IMR-90 (cell line): ENCODE data around the gene DDX41. TPM values are rescaled to one million over a fixed set of nuclear protein-coding genes. Genes with fewer than 3 reads are reported as not detected.

Experiments
- ATAC-seq: fragments of 200-7000 bp; cut with Tn5 transposase; 2 replicates; pipeline ENCODE4 v1.9.1; 2020; ENCODE audit warnings: low read depth, mild to moderate bottlenecking, moderate library complexity
- BruUV-seq: library from RNA; stranded (reverse); fragments of 400-500 nt; replicated peaks from 2 replicates; lab custom pipeline; 2021; lab: Mats Ljungman, UMichigan
- CTCF ChIA-PET: fragments of 300-600 bp; formaldehyde crosslinking; extraction: SDS; loops from one replicate; lab custom pipeline; 2021; ENCODE audit warnings: antibody characterized with exemption; lab: Yijun Ruan, JAX
- POLR2A ChIA-PET: fragments of 300-600 bp; sonication (Branson Sonifier 250); formaldehyde crosslinking; loops from one replicate; lab custom pipeline; 2022; ENCODE audit warnings: antibody characterized with exemption; ENCODE audit not compliant: unreplicated experiment; lab: Charles Lee
- DNase-seq: peaks from one replicate; pipeline ENCODE4 v3.0.0; 2013
- H2AFZ ChIP-seq: replicated peaks from 2 replicates; pipeline ENCODE3; 2013; ENCODE audit warnings: low read length, mild to moderate bottlenecking; ENCODE audit not compliant: poor library complexity
- H2AK5ac ChIP-seq: 2 replicates; pipeline ENCODE4 v1.6.1; 2013; ENCODE audit warnings: low read depth, low read length, inconsistent platforms
- H2AK9ac ChIP-seq: replicated peaks from 2 replicates; pipeline ENCODE3; 2013; ENCODE audit warnings: mild to moderate bottlenecking, low read depth, low read length, moderate library complexity; ENCODE audit not compliant: poor library complexity
- H2BK120ac ChIP-seq: 2 replicates; pipeline ENCODE4 v1.6.1; 2013; ENCODE audit warnings: low read depth, low read length, inconsistent platforms
- H2BK15ac ChIP-seq: 3 replicates; pipeline ENCODE4 v1.6.1; 2013; ENCODE audit warnings: low read depth, low read length, inconsistent platforms
- H2BK20ac ChIP-seq: 2 replicates; pipeline ENCODE4 v1.6.1; 2013; ENCODE audit warnings: low read depth, mild to moderate bottlenecking, inconsistent platforms, low read length, moderate library complexity
- H2BK5ac ChIP-seq: 2 replicates; pipeline ENCODE4 v1.6.1; 2013; ENCODE audit warnings: mild to moderate bottlenecking, low read depth, low read length, inconsistent platforms; ENCODE audit not compliant: poor library complexity, severe bottlenecking
- H3K14ac ChIP-seq: replicated peaks from 2 replicates; pipeline ENCODE4 v1.6.1; 2013; ENCODE audit warnings: low read depth, low read length, inconsistent platforms
- H3K18ac ChIP-seq: 2 replicates; pipeline ENCODE4 v1.6.1; 2013; ENCODE audit warnings: low read depth, low read length, control low read depth
- H3K23ac ChIP-seq: 2 replicates; pipeline ENCODE4 v1.6.1; 2013; ENCODE audit warnings: low read depth, low read length, inconsistent platforms
- H3K27ac ChIP-seq: 2 replicates; pipeline ENCODE4 v1.5.1; 2013; ENCODE audit warnings: mild to moderate bottlenecking, control low read depth, low read length; ENCODE audit not compliant: insufficient read depth
- H3K27me3 ChIP-seq: 2 replicates; pipeline ENCODE4 v1.6.1; 2013; ENCODE audit warnings: low read length; ENCODE audit not compliant: control insufficient read depth, insufficient read depth
- H3K36me3 ChIP-seq: 2 replicates; pipeline ENCODE4 v1.6.1; 2013; ENCODE audit warnings: low read length, mixed read lengths; ENCODE audit not compliant: control insufficient read depth, insufficient read depth
- H3K4ac ChIP-seq: 2 replicates; pipeline ENCODE4 v1.6.1; 2013; ENCODE audit warnings: low read depth, low read length, inconsistent platforms
- H3K4me1 ChIP-seq: 2 replicates; pipeline ENCODE4 v1.6.1; 2013; ENCODE audit warnings: low read length, mixed read lengths; ENCODE audit not compliant: control insufficient read depth, insufficient read depth
- H3K4me2 ChIP-seq: 2 replicates; pipeline ENCODE4 v1.6.1; 2013; ENCODE audit warnings: low read depth, mild to moderate bottlenecking, control low read depth, low read length, moderate library complexity
- H3K4me3 ChIP-seq: 2 replicates; pipeline ENCODE4 v1.5.1; 2013; ENCODE audit warnings: low read depth, mild to moderate bottlenecking, control low read depth, low read length, moderate library complexity; ENCODE audit not compliant: insufficient read depth
- H3K56ac ChIP-seq: 2 replicates; pipeline ENCODE4 v1.6.1; 2013; ENCODE audit warnings: low read length, inconsistent platforms; ENCODE audit not compliant: insufficient read depth; ENCODE audit errors: extremely low read depth
- H3K79me1 ChIP-seq, 2 experiments: 2 replicates each; pipeline ENCODE4 v1.6.1; 2013; ENCODE audit warnings: low read length in 2 of 2, inconsistent platforms in 1 of 2, low read depth in 1 of 2
- H3K9ac ChIP-seq: 2 replicates; pipeline ENCODE4 v1.6.1; 2013; ENCODE audit warnings: low read depth, low read length, control low read depth
- H3K9me1 ChIP-seq: 2 replicates; pipeline ENCODE4 v1.6.1; 2013; ENCODE audit warnings: low read length, inconsistent platforms; ENCODE audit not compliant: insufficient read depth
- H3K9me3 ChIP-seq: 2 replicates; pipeline ENCODE4 v1.6.1; 2013; ENCODE audit warnings: low read length; ENCODE audit not compliant: control insufficient read depth, insufficient read depth
- H4K20me1 ChIP-seq: 2 replicates; pipeline ENCODE4 v1.6.1; 2013; ENCODE audit warnings: low read length, inconsistent platforms; ENCODE audit not compliant: insufficient read depth
- H4K5ac ChIP-seq: 2 replicates; pipeline ENCODE4 v1.6.1; 2013; ENCODE audit warnings: mild to moderate bottlenecking, low read depth, low read length, control low read depth
- H4K8ac ChIP-seq, 2 experiments: 2 replicates each; pipeline ENCODE4 v1.6.1; 2013; ENCODE audit warnings: low read depth in 2 of 2, low read length in 2 of 2, control low read depth in 1 of 2, inconsistent platforms in 1 of 2
- H4K91ac ChIP-seq: 2 replicates; pipeline ENCODE4 v1.6.1; 2013; ENCODE audit warnings: low read depth, low read length, inconsistent platforms; ENCODE audit not compliant: insufficient read depth
- BHLHE40 ChIP-seq: fragments of 150-350 bp; IDR thresholded peaks from 2 replicates; pipeline ENCODE4 v1.6.1; 2016; ENCODE audit warnings: mild to moderate bottlenecking, low read depth, low read length
- MXI1 ChIP-seq: IDR thresholded peaks from 2 replicates; pipeline ENCODE4 v1.6.1; 2012; ENCODE audit warnings: low read depth, mild to moderate bottlenecking, low read length, moderate library complexity, borderline replicate concordance
- NFE2L2 ChIP-seq: fragments of 150-350 bp; IDR thresholded peaks from 2 replicates; pipeline ENCODE4 v1.6.1; 2016; ENCODE audit warnings: low read depth, mild to moderate bottlenecking, low read length
- RAD21 ChIP-seq: IDR thresholded peaks from 2 replicates; pipeline ENCODE4 v1.6.1; 2012; ENCODE audit warnings: low read length, improper control_type of control experiment
- WGBS, 2 experiments: methylation state at CpG; one replicate each; pipeline versions ENCODE4 v1.1.5 to v1.1.7; 2013; ENCODE audit warnings: missing lambda C conversion rate in 2 of 2; ENCODE audit not compliant: insufficient read length in 1 of 2; ENCODE audit errors: extremely low coverage in 2 of 2; 5-methylcytosine and 5-hydroxymethylcytosine counted together
- dilution Hi-C: fragments of 300-500 bp; cut with HindIII; formaldehyde crosslinking; loops from one replicate; pipeline ENCODE4 v1.14.3; 2018; ENCODE audit warnings: low sequenced_read_pairs; ENCODE audit not compliant: unreplicated experiment
- in situ Hi-C: fragments of 300-500 bp; cut with MboI; formaldehyde crosslinking; loops from 3 replicates; pipeline ENCODE4 v1.14.3; 2019; ENCODE audit warnings: low sequenced_read_pairs, inconsistent platforms, mixed read lengths
- intact Hi-C: fragments of 100-400 bp; cut with micrococcal nuclease; formaldehyde crosslinking; loops from 2 replicates; pipeline ENCODE4 v1.10.0; 2022
- polyA plus RNA-seq, 3 experiments: library from polyadenylated mRNA; depleted of rRNA; stranded (reverse); fragments of >200 nt; gene quantifications; 2 replicates each; pipeline ENCODE4 v1.2.3, GENCODE V29; 2012; ENCODE audit warnings: low replicate concordance in 1 of 3
- total RNA-seq: library from RNA; depleted of rRNA; stranded (reverse); fragments of >200 nt; gene quantifications from 2 replicates; pipeline ENCODE4 v1.2.3, GENCODE V29; 2012
- TF ChIP-seq, protein P1 (sequence below): conservative IDR thresholded peaks from 2 replicates; pipeline ENCODE4 v1.5.1; 2012; ENCODE audit warnings: mild to moderate bottlenecking, low read depth, low read length, improper control_type of control experiment
- TF ChIP-seq, protein P2 (sequence below): fragments of 150-350 bp; IDR thresholded peaks from 2 replicates; pipeline ENCODE4 v1.6.1; 2017; ENCODE audit warnings: mild to moderate bottlenecking, antibody characterized with exemption, low read length, low read depth

The DDX41 gene
- total and polyA plus RNA-seq, 2 of the 4 experiments (the other 2 are of a cell fraction), result 130 to 170 TPM

DNA sequence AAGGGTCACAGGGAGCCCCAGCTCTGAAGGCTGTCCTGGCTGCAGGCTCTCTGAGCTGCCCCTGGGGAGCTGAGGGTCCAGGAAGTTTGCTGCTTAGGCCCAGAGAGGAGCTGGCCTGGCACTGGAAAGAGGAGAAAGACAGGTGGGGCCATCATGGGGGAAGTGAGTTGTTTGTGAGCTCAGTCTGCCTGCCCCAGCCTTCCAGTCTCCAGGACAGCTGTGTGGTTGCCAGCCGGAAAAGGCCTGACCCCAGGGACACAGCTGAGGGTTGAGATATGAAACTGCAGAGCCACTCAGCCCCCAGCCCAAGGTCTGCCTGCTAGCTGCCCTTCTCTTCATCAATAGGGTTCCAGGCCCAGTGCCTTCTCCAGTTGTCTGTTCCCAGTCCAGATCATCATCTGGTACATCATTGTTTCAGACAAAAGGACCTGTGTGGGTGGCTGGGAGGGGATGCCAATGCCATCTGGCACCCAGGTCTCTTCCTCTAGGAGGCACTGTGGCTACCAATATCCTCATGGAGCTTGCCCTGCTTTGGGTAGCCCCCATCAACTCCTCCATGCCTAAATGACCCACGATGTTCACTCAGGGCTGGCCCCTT, 4.3 kb upstream of the DDX41 start:
- in situ Hi-C loops (no loop called here), intact Hi-C loops (no loop called here), dilution Hi-C loops (no loop called here)
- Histone ChIP-seq H3K9me1 (peaks cover 4% of the 10 kb centered on the region; the same call in 1 of the 2 replicates), H2BK20ac (no peak overlapping the region), H2BK5ac (no peak overlapping the region), H3K14ac (no peak overlapping the region), H3K4me1 (peaks cover 1% of the 10 kb centered on the region), H2AK9ac (no peak overlapping the region), H3K18ac (no peak overlapping the region), H3K4me2 (no peak overlapping the region), H2BK120ac (no peak overlapping the region), H2AK5ac (no peak overlapping the region), H2BK15ac (no peak overlapping the region), H3K79me1 (peaks cover 22 to 50% of the 10 kb centered on the region in 2 experiments), H3K27ac (no peak overlapping the region), H2AFZ (peak overlapping the region; percentile 66), H4K20me1 (0 out of 2 replicates have a peak, but pooled peaks cover 5% of the 10 kb centered on the region), H3K4me3 (no peak overlapping the region), H4K8ac (no peak overlapping the region), H3K56ac (no peak overlapping the region), H3K9me3 (no peaks in the 10 kb centered on the region), H4K5ac (no peak overlapping the region), H4K91ac (no peak overlapping the region), H3K27me3 (no peaks in the 10 kb centered on the region), H3K23ac (no peak overlapping the region), H3K4ac (no peak overlapping the region), H3K9ac (no peak overlapping the region), H3K36me3 (peaks cover 59% of the 10 kb centered on the region)
- ATAC-seq, result no peak
- no peak for DNase-seq
- BruUV-seq, result no TSS peak
- CTCF ChIA-PET, result interaction anchor here (0.6 kb wide), 1 partner anchor 14 kb away, joined by 3 read pairs; no protein-coding TSS in a partner anchor
- POLR2A ChIA-PET, result no interaction called here
- WGBS, 2 experiments, result no CpG with 5 or more reads among the region's 2 CpGs
- TF ChIP-seq RAD21 (0 out of 2 replicates have a peak, but pooled peaks have one; percentile 13), BHLHE40 (no peak), MXI1 (no peak), NFE2L2 (no peak)
- TF ChIP-seq, protein P1, sequence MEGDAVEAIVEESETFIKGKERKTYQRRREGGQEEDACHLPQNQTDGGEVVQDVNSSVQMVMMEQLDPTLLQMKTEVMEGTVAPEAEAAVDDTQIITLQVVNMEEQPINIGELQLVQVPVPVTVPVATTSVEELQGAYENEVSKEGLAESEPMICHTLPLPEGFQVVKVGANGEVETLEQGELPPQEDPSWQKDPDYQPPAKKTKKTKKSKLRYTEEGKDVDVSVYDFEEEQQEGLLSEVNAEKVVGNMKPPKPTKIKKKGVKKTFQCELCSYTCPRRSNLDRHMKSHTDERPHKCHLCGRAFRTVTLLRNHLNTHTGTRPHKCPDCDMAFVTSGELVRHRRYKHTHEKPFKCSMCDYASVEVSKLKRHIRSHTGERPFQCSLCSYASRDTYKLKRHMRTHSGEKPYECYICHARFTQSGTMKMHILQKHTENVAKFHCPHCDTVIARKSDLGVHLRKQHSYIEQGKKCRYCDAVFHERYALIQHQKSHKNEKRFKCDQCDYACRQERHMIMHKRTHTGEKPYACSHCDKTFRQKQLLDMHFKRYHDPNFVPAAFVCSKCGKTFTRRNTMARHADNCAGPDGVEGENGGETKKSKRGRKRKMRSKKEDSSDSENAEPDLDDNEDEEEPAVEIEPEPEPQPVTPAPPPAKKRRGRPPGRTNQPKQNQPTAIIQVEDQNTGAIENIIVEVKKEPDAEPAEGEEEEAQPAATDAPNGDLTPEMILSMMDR, result 0 out of 2 replicates have a peak, but pooled peaks have one; percentile 14
- TF ChIP-seq, protein P2, sequence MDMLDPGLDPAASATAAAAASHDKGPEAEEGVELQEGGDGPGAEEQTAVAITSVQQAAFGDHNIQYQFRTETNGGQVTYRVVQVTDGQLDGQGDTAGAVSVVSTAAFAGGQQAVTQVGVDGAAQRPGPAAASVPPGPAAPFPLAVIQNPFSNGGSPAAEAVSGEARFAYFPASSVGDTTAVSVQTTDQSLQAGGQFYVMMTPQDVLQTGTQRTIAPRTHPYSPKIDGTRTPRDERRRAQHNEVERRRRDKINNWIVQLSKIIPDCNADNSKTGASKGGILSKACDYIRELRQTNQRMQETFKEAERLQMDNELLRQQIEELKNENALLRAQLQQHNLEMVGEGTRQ, result no peak
